Osteocyte (in vitro differentiated cells): ENCODE results near the gene ZBTB5. TPM values are rescaled to one million over a fixed set of nuclear protein-coding genes. Genes with fewer than 3 reads are reported as not detected.

Source experiments
- DNase-seq: peaks from one replicate; pipeline ENCODE4 v3.0.0; 2021; ENCODE audit warnings: mixed read lengths; ENCODE audit not compliant: unreplicated experiment; ENCODE audit errors: extremely low spot score
- H3K27ac Mint-ChIP-seq: one replicate; pipeline ENCODE4 v1.8.0; 2021; ENCODE audit warnings: mild to moderate bottlenecking, mixed read lengths; ENCODE audit not compliant: unreplicated experiment
- H3K27me3 Mint-ChIP-seq: one replicate; pipeline ENCODE4 v1.8.0; 2021; ENCODE audit warnings: mixed read lengths; ENCODE audit not compliant: unreplicated experiment
- H3K36me3 Mint-ChIP-seq: one replicate; pipeline ENCODE4 v1.8.0; 2021; ENCODE audit warnings: mixed read lengths; ENCODE audit not compliant: unreplicated experiment
- H3K4me1 Mint-ChIP-seq: one replicate; pipeline ENCODE4 v1.8.0; 2021; ENCODE audit warnings: mixed read lengths; ENCODE audit not compliant: unreplicated experiment
- H3K4me3 Mint-ChIP-seq: one replicate; pipeline ENCODE4 v1.8.0; 2021; ENCODE audit warnings: mild to moderate bottlenecking, moderate library complexity, mixed read lengths; ENCODE audit not compliant: unreplicated experiment
- H3K9me3 Mint-ChIP-seq: one replicate; pipeline ENCODE4 v1.8.0; 2021; ENCODE audit warnings: mixed read lengths; ENCODE audit not compliant: unreplicated experiment
- CTCF ChIP-seq: fragments of 200-600 bp; sonication (generic); IDR thresholded peaks from 2 replicates; pipeline ENCODE4 v1.5.0; 2021; ENCODE audit warnings: antibody characterized with exemption, mild to moderate bottlenecking, moderate library complexity
- total RNA-seq: library from RNA; stranded (reverse); gene quantifications from 2 replicates; pipeline ENCODE4 v1.2.1, GENCODE V29; 2021

The ZBTB5 gene
- total RNA-seq, 1 donor from 2014 or later = 16.3 TPM

- Mint-ChIP-seq H3K27ac (peak overlapping the region; percentile 27), H3K4me3 (no peak overlapping the region), H3K9me3 (no peaks in the 10 kb centered on the region), H3K36me3 (peaks cover 13% of the 10 kb centered on the region), H3K27me3 (no peaks in the 10 kb centered on the region), H3K4me1 (peaks cover 7% of the 10 kb centered on the region)
- no peak for TF ChIP-seq CTCF
- no peak for DNase-seq
These were observed 15.2 kb downstream of the ZBTB5 start for GRCh38 chr9:37449862-37450632.

GRCh38 chr9:37447111-37447510, 18.1 kb downstream of the ZBTB5 start:
- Mint-ChIP-seq H3K9me3 (no peaks in the 10 kb centered on the region), H3K27me3 (no peaks in the 10 kb centered on the region), H3K27ac (peak overlapping the region; percentile 15), H3K4me3 (no peak overlapping the region), H3K36me3 (peaks cover 16% of the 10 kb centered on the region), H3K4me1 (peaks cover 2% of the 10 kb centered on the region)
- no peak for DNase-seq
- TF ChIP-seq CTCF = no peak

GRCh38 chr9:37446401-37446800, 18.8 kb downstream of the ZBTB5 start:
- peaks cover 23% of the 10 kb centered on the region for H3K36me3 Mint-ChIP-seq
- H3K27ac Mint-ChIP-seq = no peak overlapping the region
- no peaks in the 10 kb centered on the region for H3K27me3 Mint-ChIP-seq
- no peak overlapping the region for H3K4me3 Mint-ChIP-seq
- no peak for TF ChIP-seq CTCF
- no peak for DNase-seq
- H3K9me3 Mint-ChIP-seq = no peaks in the 10 kb centered on the region
- peaks cover 2% of the 10 kb centered on the region for H3K4me1 Mint-ChIP-seq

GRCh38 chr9:37445832-37446231, 19.4 kb downstream of the ZBTB5 start:
- Mint-ChIP-seq H3K9me3 (no peaks in the 10 kb centered on the region), H3K4me3 (no peak overlapping the region), H3K4me1 (peaks cover 2% of the 10 kb centered on the region), H3K27me3 (no peaks in the 10 kb centered on the region), H3K36me3 (peaks cover 27% of the 10 kb centered on the region), H3K27ac (no peak overlapping the region)
- TF ChIP-seq CTCF = no peak
- no peak for DNase-seq

- Mint-ChIP-seq H3K4me3 (no peak overlapping the region), H3K27ac (no peak overlapping the region), H3K4me1 (peaks cover 2% of the 10 kb centered on the region), H3K36me3 (peaks cover 29% of the 10 kb centered on the region), H3K27me3 (no peaks in the 10 kb centered on the region), H3K9me3 (no peaks in the 10 kb centered on the region)
- no peak for TF ChIP-seq CTCF
- no peak for DNase-seq
These were observed 20.4 kb downstream of the ZBTB5 start for GRCh38 chr9:37444890-37445289.
